Pericardium fibroblast (primary cell): Measurements from ENCODE around the gene NMT1. TPM values are rescaled to one million over a fixed set of nuclear protein-coding genes. Genes with fewer than 3 reads are reported as not detected.

Experiments
- total RNA-seq: library from RNA; depleted of rRNA; stranded (reverse); fragments of >200 nt; gene quantifications from 2 replicates; pipeline ENCODE4 v1.2.3, GENCODE V29; 2015

The NMT1 gene
- total RNA-seq = 80.3 and 89.4 TPM in 2 replicates

GRCh38 chr17:45060797-45061605, at the start of gene NMT1:
Gene NMT1 (plus strand): TSS chr17:45061317. CDS start chr17:45061330, 13 bp downstream.

DNA sequence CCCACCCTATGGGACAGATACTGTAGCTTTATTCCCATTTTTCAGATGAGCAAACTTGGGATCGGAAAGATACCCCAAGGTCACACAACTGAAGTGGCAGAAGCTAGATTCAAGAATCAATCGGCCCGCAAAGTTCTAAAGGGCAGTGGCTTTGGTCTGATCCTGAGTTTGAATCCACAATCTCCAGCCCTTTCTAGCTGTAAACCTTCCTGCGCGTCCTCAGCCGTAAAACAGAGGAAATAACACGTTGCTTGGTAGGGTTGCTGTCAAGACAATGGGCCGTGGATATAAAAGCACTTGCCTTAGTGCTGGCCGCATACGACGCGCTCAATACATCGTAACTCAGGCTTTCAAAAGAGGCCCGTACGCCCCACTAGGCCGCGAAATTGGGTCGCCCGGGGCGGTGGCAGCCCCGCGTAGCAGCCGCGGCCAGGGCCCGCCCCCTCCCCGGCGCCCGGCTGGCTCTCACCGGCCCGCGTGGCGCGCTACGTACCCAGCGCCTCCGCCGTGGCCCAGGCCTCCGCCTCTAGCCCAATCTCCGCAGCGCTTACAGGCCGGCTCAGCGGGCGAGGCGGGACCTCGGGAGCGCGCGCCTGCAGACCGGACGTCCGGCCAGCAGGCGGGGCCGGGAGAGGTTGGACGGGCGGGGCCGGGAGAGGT, 9.9 kb upstream of the NMT1 start, which contains the start of gene DCAKD:
DCAKD (minus strand) TSS at position 573 of the 660 bp plus-strand sequence. CDS start 16,747 bp downstream, outside the sequence.

DNA sequence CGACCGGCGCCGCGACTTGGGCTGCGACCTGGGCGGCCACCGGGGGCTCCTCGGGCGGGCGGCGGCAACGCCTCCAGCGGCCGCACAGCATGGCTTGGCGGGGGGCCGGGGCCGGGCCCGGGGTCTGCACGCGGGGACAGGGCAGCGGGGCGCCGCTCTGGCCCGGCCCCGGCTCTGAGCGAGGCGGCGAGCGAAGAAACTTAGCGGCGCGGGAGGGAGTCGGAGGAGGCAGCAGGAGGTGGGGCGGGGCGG, 71.1 kb downstream of the NMT1 start, which contains the start of gene PLCD3:
PLCD3 (minus strand) TSS at position 196 of the 252 bp plus-strand sequence; CDS start at position 91, 105 bp downstream.

GRCh38 chr17:45135192-45135977, 74.3 kb downstream of the NMT1 start, which contains the start of gene ACBD4:
Gene ACBD4 (plus strand): TSS chr17:45135687. CDS start chr17:45136145, 458 bp downstream.

GRCh38 chr17:45148183-45149036, 87.3 kb downstream of the NMT1 start, which contains the start of gene HEXIM1:
Gene HEXIM1 (plus strand): TSS chr17:45148475. CDS start chr17:45149191, 716 bp downstream.

Other genes starting within 250 kb of the NMT1 start
- 4.3 and 5.3 TPM in 2 replicates for gene GJC1, start 231.0 kb upstream of the NMT1 start, total RNA-seq
- not detected in 2 replicates for gene HIGD1B, start 213.4 kb upstream of the NMT1 start, total RNA-seq
- 34.5 and 46.6 TPM in 2 replicates for gene EFTUD2, start 161.9 kb upstream of the NMT1 start, total RNA-seq
- not detected in 2 replicates for gene GFAP, start 145.8 kb upstream of the NMT1 start, total RNA-seq
- 0.77 and 1.9 TPM in 2 replicates for gene KIF18B, start 113.5 kb upstream of the NMT1 start, total RNA-seq
- 2.6 and 13.5 TPM in 2 replicates for gene C1QL1, start 93.0 kb upstream of the NMT1 start, total RNA-seq
- gene DCAKD, start 9.7 kb upstream of the NMT1 start, total RNA-seq = 49.6 and 50.6 TPM in 2 replicates
- 77.5 and 133 TPM in 2 replicates for gene PLCD3, start 71.2 kb downstream of the NMT1 start, total RNA-seq
- gene ACBD4, start 74.4 kb downstream of the NMT1 start, total RNA-seq = 4.9 and 6.5 TPM in 2 replicates
- gene HEXIM1, start 87.2 kb downstream of the NMT1 start, total RNA-seq = 12.6 and 18.1 TPM in 2 replicates
- gene HEXIM2, start 100.6 kb downstream of the NMT1 start, total RNA-seq = 1.9 and 7.3 TPM in 2 replicates
- 1.2 and 3.3 TPM in 2 replicates for gene FMNL1, start 160.6 kb downstream of the NMT1 start, total RNA-seq
- gene SPATA32, start 200.8 kb downstream of the NMT1 start, total RNA-seq = not detected in 2 replicates